ENCODE results near the gene ARHGEF28. TPM values are rescaled to one million over a fixed set of nuclear protein-coding genes. Genes with fewer than 3 reads are reported as not detected.

ARHGEF28 gene
- total and polyA plus RNA-seq, 2 of the 4 experiments (the other 2 are of a cell fraction), result 3.6 to 16.0 TPM

GRCh38 chr5:73962801-73963425, 336.9 kb downstream of the ARHGEF28 start:
- H2BK15ac ChIP-seq (ENCODE audit: low read depth, low read length), result no peak overlapping the region
- H2AK5ac ChIP-seq (ENCODE audit: low read depth, low read length), result no peak overlapping the region
- no peak overlapping the region for H3K14ac ChIP-seq (replicated peaks; ENCODE audit: low read depth, low read length)
- H3K23ac ChIP-seq (ENCODE audit: low read depth, low read length), result no peak overlapping the region
- ChIA-PET CTCF (no interaction called here), POLR2A (ENCODE audit: unreplicated experiment) (no interaction called here)
- no peaks in the 10 kb centered on the region for H3K79me1 ChIP-seq (ENCODE audit: low read depth in 1 of 2, low read length in 2 of 2)
- H3K27ac ChIP-seq (ENCODE audit: insufficient read depth, low read length), result no peak overlapping the region
- H3K9me1 ChIP-seq (ENCODE audit: insufficient read depth, low read length), result no peaks in the 10 kb centered on the region
- no peak overlapping the region for H3K9ac ChIP-seq (ENCODE audit: low read depth, low read length)
- no peaks in the 10 kb centered on the region for H3K36me3 ChIP-seq (ENCODE audit: control insufficient read depth, insufficient read depth, low read length)
- no peak overlapping the region for H2AK9ac ChIP-seq (replicated peaks; ENCODE audit: low read depth, low read length, poor library complexity)
- H2BK120ac ChIP-seq (ENCODE audit: low read depth, low read length), result no peak overlapping the region
- DNase-seq (no peak), ATAC-seq (ENCODE audit: low read depth) (no peak)
- H2BK5ac ChIP-seq (ENCODE audit: low read depth, low read length, poor library complexity, severe bottlenecking), result no peak overlapping the region
- peaks cover 9% of the 10 kb centered on the region for H3K27me3 ChIP-seq (ENCODE audit: control insufficient read depth, insufficient read depth, low read length)
- WGBS, 2 experiments (ENCODE audit: extremely low coverage in 2 of 2, insufficient read length in 1 of 2), result 70% methylated on average over 2 of the region's 8 CpGs; no CpG with 5 or more reads in 1 of the 2 experiments
- H3K4me2 ChIP-seq (ENCODE audit: low read depth, low read length), result no peak overlapping the region
- dilution Hi-C loops (cut with HindIII; ENCODE audit: low sequenced_read_pairs, unreplicated experiment), result no loop called here
- no peak overlapping the region for H2AFZ ChIP-seq (replicated peaks; ENCODE audit: low read length, poor library complexity)
- H4K91ac ChIP-seq (ENCODE audit: insufficient read depth, low read depth, low read length), result no peak overlapping the region
- H3K18ac ChIP-seq (ENCODE audit: low read depth, low read length), result no peak overlapping the region
- intact Hi-C loops (cut with micrococcal nuclease), result no loop called here
- no peak overlapping the region for H2BK20ac ChIP-seq (ENCODE audit: low read depth, low read length)
- H3K4me1 ChIP-seq (ENCODE audit: control insufficient read depth, insufficient read depth, low read length), result no peaks in the 10 kb centered on the region
- no peak overlapping the region for H3K4ac ChIP-seq (ENCODE audit: low read depth, low read length)
- in situ Hi-C loops (cut with MboI; ENCODE audit: low sequenced_read_pairs), result no loop called here
- no peaks in the 10 kb centered on the region for H3K9me3 ChIP-seq (ENCODE audit: control insufficient read depth, insufficient read depth, low read length)
- H4K20me1 ChIP-seq (ENCODE audit: insufficient read depth, low read length), result no peaks in the 10 kb centered on the region
- H4K5ac ChIP-seq (ENCODE audit: low read depth, low read length), result no peak overlapping the region
- H3K56ac ChIP-seq (ENCODE audit: extremely low read depth, insufficient read depth, low read length), result no peak overlapping the region
- H3K4me3 ChIP-seq (ENCODE audit: insufficient read depth, low read depth, low read length), result no peak overlapping the region
- BruUV-seq (replicated peaks), result no TSS peak
- TF ChIP-seq RAD21 (IDR thresholded peaks at IDR 0.05; ENCODE audit: low read length) (no peak), USF2 (IDR thresholded peaks at IDR 0.05; ENCODE audit: low read depth, low read length) (no peak), MAZ (IDR thresholded peaks at IDR 0.05; ENCODE audit: borderline replicate concordance, low read depth, low read length) (no peak), MXI1 (IDR thresholded peaks at IDR 0.05; ENCODE audit: borderline replicate concordance, low read depth, low read length) (no peak), NFE2L2 (IDR thresholded peaks at IDR 0.05; ENCODE audit: low read depth, low read length) (no peak), POLR2A (IDR thresholded peaks at IDR 0.05; ENCODE audit: low read depth, low read length) (no peak), BHLHE40 (IDR thresholded peaks at IDR 0.05; ENCODE audit: low read depth, low read length) (no peak), CTCF (conservative IDR thresholded peaks at IDR 0.05; ENCODE audit: low read depth, low read length) (no peak), RFX5 (IDR thresholded peaks at IDR 0.05; ENCODE audit: low read depth, low read length) (no peak), CHD1 (IDR thresholded peaks at IDR 0.05; ENCODE audit: low read depth, low read length) (no peak), SMC3 (IDR thresholded peaks at IDR 0.05; ENCODE audit: low read depth, low read length) (no peak), ELK1 (IDR thresholded peaks at IDR 0.05; ENCODE audit: borderline replicate concordance, low read depth, low read length) (no peak), CEBPB (IDR thresholded peaks at IDR 0.05; ENCODE audit: low read depth, low read length) (no peak), RCOR1 (IDR thresholded peaks at IDR 0.05; ENCODE audit: insufficient replicate concordance, low read length) (no peak), MAFK (IDR thresholded peaks at IDR 0.05; ENCODE audit: low read depth, low read length) (no peak), FOS (IDR thresholded peaks at IDR 0.05; ENCODE audit: low read depth, low read length) (no peak)
- H4K8ac ChIP-seq (ENCODE audit: low read depth in 2 of 2, low read length in 2 of 2), result no peak overlapping the region
